Cardiac fibroblast (primary cell): ENCODE measurements around the gene ADIPOR2.

Source experiments
- DNase-seq, 2 donors: peaks; one replicate each; pipeline versions ENCODE4 v3.0.0 to v3.0.0-alpha.2; 2010; ENCODE audit warnings: low read depth in 2 of 2
- H3K4me3 ChIP-seq, 2 donors: replicated peaks in 1 of 2; 1 replicate in 1 of 2; 2 replicates in 1 of 2; pipeline ENCODE4 v1.5.1; 2011; ENCODE audit warnings: low read depth in 2 of 2, low read length in 2 of 2, mild to moderate bottlenecking in 2 of 2, moderate library complexity in 1 of 2
- TF ChIP-seq, protein P1 (sequence below): IDR thresholded peaks from one replicate; pipeline ENCODE4 v1.5.1; 2011; ENCODE audit warnings: low read depth, mild to moderate bottlenecking, low read length, inconsistent platforms

ADIPOR2 gene

DNA sequence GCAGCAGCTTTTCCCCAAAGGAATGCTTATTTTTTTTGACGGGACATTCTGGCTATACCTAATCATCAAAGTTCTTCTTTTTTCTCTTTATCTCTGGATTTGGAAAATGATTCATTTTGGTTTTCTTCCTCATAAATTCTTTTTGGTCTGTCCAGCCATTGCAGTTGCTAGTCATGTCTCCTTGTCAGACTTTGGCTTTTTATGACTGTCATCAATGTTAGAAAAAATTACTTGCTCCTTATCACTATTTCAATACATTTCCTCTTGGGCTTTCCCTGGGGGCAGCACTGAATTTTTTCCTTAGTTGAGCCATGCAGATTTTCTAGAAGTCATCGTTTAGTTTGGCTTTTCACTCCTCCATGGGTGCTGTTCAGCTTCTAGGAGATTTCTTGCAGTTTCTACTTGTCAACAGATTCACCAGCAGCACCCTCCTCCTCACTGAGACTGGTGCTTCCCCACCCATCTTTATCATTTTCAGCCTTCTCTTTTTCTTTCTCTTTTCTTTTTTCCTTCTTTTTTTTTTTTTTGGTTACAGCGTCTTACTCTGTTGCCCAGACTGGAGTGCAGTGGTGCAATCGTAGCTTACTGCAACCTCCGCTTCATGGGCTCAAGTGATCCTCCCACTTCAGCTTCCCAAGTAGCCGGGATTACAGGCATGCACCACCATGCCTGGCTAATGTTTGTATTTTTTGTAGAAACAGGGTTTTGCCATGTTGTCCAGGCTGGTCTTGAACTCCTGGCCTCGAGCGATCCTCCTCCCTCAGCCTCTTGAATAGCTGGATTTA is 5.2 kb downstream of the ADIPOR2 start:
- TF ChIP-seq, protein P1, sequence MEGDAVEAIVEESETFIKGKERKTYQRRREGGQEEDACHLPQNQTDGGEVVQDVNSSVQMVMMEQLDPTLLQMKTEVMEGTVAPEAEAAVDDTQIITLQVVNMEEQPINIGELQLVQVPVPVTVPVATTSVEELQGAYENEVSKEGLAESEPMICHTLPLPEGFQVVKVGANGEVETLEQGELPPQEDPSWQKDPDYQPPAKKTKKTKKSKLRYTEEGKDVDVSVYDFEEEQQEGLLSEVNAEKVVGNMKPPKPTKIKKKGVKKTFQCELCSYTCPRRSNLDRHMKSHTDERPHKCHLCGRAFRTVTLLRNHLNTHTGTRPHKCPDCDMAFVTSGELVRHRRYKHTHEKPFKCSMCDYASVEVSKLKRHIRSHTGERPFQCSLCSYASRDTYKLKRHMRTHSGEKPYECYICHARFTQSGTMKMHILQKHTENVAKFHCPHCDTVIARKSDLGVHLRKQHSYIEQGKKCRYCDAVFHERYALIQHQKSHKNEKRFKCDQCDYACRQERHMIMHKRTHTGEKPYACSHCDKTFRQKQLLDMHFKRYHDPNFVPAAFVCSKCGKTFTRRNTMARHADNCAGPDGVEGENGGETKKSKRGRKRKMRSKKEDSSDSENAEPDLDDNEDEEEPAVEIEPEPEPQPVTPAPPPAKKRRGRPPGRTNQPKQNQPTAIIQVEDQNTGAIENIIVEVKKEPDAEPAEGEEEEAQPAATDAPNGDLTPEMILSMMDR: no peak
- no peak overlapping the region for H3K4me3 ChIP-seq
- DNase-seq: peak in 1 of 2 donors; percentile 20

DNA sequence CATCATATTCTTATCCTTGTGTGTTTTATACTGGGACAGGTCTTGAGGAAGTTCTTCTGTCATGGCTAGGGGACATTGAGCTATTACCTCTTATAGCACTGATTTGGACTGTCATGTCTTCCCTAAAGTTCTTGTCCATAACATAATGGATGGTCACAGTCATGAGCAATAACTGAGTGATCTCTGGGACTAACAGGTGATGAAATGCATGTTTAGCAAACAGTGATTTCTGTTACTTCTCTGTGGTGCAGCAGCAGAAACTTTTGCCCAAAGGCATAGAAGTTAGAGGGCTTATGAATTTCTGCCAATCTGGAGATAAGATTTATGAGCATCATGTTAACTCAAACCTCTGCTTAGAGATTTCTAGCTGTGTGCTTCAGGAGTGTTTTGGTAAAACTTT is 5.9 kb downstream of the ADIPOR2 start:
- TF ChIP-seq, protein P1: no peak
- no peak overlapping the region for H3K4me3 ChIP-seq
- DNase-seq: no peak

DNA sequence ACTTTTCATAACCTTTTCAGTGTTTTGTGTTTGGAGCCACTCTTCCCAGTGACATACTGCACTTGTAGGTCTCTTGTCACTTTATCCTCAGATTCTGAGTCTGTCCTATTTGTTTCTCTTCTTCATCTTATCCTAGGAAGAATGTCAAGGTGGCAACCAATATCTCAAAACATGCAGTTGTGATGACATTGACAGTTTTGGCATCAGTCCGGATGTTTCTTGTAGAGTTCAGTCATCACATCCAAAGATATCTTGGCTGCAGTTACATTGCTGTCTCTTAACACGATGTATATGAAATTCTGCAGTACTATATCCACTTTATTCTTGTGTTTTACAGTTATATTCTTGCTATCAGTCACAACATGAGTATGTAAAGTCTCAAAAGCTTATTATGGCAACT is 6.4 kb downstream of the ADIPOR2 start:
- TF ChIP-seq, protein P1: no peak
- no peak for DNase-seq
- H3K4me3 ChIP-seq: no peak overlapping the region

DNA sequence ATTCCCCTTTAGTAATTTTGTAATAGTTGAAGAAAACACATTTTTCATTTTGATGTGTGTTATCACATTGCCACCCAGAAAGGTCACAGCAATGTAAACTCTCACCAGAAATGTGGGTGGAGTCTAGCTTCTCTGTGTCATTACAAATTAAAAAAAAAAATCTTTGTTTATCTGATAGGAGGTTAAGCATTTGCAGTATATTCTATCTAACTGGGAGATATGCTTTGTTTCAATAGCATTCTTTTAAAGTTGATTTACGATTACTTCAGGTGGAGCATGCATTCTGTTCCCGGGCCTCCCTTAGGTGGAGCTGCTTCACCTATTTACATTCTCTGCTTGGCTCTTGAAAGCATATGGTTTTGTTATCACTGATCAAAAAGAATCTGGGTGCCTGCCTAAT is 7.8 kb downstream of the ADIPOR2 start:
- no peak for DNase-seq
- TF ChIP-seq, protein P1: no peak

DNA sequence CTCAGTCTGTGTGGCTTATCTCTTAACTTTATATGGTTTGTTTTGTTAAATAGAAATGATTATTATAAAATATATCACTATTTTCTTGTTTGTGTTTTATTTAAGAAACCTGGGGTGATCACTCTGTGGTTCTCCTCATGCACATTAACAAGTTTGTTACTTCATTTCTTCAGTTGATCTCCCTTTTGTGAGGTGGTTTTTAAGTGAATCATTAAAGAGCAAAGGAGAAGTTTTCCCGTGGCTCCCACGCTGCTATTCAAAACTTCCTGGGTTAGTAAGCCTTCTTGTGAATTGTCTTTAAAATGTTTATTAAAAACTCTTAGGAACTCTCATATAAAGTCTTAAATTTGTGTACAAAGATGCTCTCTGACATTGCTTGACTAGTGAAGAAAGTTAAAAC is 11.8 kb downstream of the ADIPOR2 start:
- H3K4me3 ChIP-seq: no peak overlapping the region
- TF ChIP-seq, protein P1: no peak
- DNase-seq: peak in 1 of 2 donors; percentile 29

More for the DNA sequence above, 7.8 kb downstream of the ADIPOR2 start:
- H3K4me3 ChIP-seq: no peak overlapping the region

DNA sequence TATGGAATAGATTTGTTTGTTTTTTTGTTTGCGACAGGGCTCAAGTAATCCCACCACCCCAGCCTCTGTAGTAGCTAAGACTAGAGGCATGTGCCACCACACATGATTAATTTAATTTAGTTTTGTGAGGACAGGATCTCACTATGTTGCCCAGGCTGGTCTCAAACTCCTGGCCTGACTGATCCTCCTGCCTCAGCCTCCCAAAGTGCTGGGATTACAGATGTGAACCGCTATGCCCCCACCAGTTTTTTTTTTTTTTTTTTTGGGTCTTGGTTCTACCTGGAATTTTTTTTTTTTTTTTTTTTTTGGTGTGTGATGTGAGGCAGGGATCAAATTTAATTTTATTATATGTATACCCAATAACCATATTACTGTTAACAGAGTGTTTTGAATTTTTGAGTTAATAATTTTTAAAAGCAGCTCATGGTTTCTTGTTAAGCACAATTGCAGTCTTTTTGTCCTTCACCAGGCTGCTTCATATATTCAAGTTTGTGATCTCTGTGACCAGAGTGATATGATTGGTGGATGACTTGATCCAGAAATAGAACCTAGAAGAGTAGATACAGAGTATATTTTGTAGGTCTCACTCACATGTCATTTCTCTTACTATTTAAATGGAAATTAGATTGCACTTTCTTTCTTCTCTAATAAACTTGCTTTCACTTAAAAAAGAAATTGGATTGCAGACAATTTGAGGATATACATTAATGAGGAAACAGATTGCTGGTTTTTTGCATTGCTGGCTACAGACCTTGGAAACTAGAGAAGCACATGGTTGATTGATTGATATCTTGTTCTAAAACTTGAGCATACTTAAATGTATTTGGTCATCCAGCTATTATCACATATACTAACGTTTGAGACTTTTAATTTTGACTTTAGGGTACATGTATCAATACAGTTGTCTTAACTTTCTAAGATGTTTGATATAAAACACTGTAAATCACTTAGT is 13.2 kb downstream of the ADIPOR2 start:
- TF ChIP-seq, protein P1: no peak
- no peak for DNase-seq
- no peak overlapping the region for H3K4me3 ChIP-seq
